SK-N-SH treated with all-trans-retinoic acid at 6 μM for 48 hours (cell line): ENCODE data around the gene HSPA8.

Source experiments
- ATAC-seq: fragments of 200-7000 bp; cut with Tn5 transposase; 3 replicates; pipeline ENCODE4 v1.9.1; 2020; ENCODE audit warnings: mild to moderate bottlenecking, moderate library complexity
- ARNTL ChIP-seq: fragments of 450-650 bp; formaldehyde crosslinking; IDR thresholded peaks from 2 replicates; pipeline ENCODE4 v1.5.0; 2020; ENCODE audit warnings: low read depth, mild to moderate bottlenecking, moderate library complexity, borderline replicate concordance
- CREB5 ChIP-seq: fragments of 250-450 bp; sonication (Bioruptor Pico); IDR thresholded peaks from 2 replicates; pipeline ENCODE4 v1.5.1; 2020; ENCODE audit warnings: low read depth, mild to moderate bottlenecking, moderate library complexity
- CSDC2 ChIP-seq: fragments of 250-450 bp; sonication (Bioruptor Pico); IDR thresholded peaks from 2 replicates; pipeline ENCODE4 v1.5.0; 2020; ENCODE audit warnings: mild to moderate bottlenecking, moderate library complexity
- ESRRG ChIP-seq: fragments of 250-450 bp; sonication (Bioruptor Pico); IDR thresholded peaks from 2 replicates; pipeline ENCODE4 v1.6.1; 2021; ENCODE audit warnings: mild to moderate bottlenecking
- GLIS3 ChIP-seq: fragments of 250-450 bp; sonication (Bioruptor Pico); IDR thresholded peaks from 2 replicates; pipeline ENCODE4 v1.5.0; 2020; ENCODE audit warnings: mild to moderate bottlenecking, moderate library complexity
- ISL1 ChIP-seq: fragments of 250-450 bp; sonication (Bioruptor Pico); IDR thresholded peaks from 2 replicates; pipeline ENCODE4 v2.1.2; 2022; ENCODE audit warnings: mild to moderate bottlenecking, moderate library complexity
- PATZ1 ChIP-seq: fragments of 250-450 bp; sonication (Bioruptor Pico); IDR thresholded peaks from 2 replicates; pipeline ENCODE4 v1.8.0; 2020; ENCODE audit warnings: mild to moderate bottlenecking, moderate library complexity, borderline replicate concordance
- POU6F1 ChIP-seq: fragments of 250-450 bp; sonication (Bioruptor Pico); IDR thresholded peaks from 2 replicates; pipeline ENCODE4 v1.8.0; 2021; ENCODE audit warnings: low read depth, mild to moderate bottlenecking, moderate library complexity, borderline replicate concordance
- PPARA ChIP-seq: fragments of 250-450 bp; sonication (Bioruptor Pico); IDR thresholded peaks from 2 replicates; pipeline ENCODE4 v1.5.0; 2020; ENCODE audit warnings: mild to moderate bottlenecking, borderline replicate concordance
- RARB ChIP-seq: fragments of 250-450 bp; sonication (Bioruptor Pico); IDR thresholded peaks from 2 replicates; pipeline ENCODE4 v1.8.0; 2021; ENCODE audit warnings: mild to moderate bottlenecking, moderate library complexity
- SNAI2 ChIP-seq: fragments of 250-450 bp; sonication (Bioruptor Pico); IDR thresholded peaks from 2 replicates; pipeline ENCODE4 v1.5.0; 2020; ENCODE audit warnings: mild to moderate bottlenecking, moderate library complexity
- TOX ChIP-seq: fragments of 250-450 bp; sonication (Bioruptor Pico); IDR thresholded peaks from 2 replicates; pipeline ENCODE4 v1.8.0; 2021; ENCODE audit warnings: mild to moderate bottlenecking, moderate library complexity, borderline replicate concordance
- TSHZ2 ChIP-seq: fragments of 250-450 bp; sonication (Bioruptor Pico); IDR thresholded peaks from 2 replicates; pipeline ENCODE4 v1.5.0; 2020; ENCODE audit warnings: mild to moderate bottlenecking, moderate library complexity
- ZFP3 ChIP-seq: fragments of 250-450 bp; sonication (Bioruptor Pico); IDR thresholded peaks from 2 replicates; pipeline ENCODE4 v1.5.0; 2020; ENCODE audit warnings: mild to moderate bottlenecking, moderate library complexity
- ZFP30 ChIP-seq: fragments of 450-650 bp; formaldehyde crosslinking; IDR thresholded peaks from 2 replicates; pipeline ENCODE4 v1.5.0; 2022; ENCODE audit warnings: mild to moderate bottlenecking, moderate library complexity
- ZNF70 ChIP-seq: fragments of 450-650 bp; formaldehyde crosslinking; IDR thresholded peaks from 2 replicates; pipeline ENCODE4 v1.5.0; 2020; ENCODE audit warnings: mild to moderate bottlenecking, moderate library complexity
- ZNF8 ChIP-seq: fragments of 450-650 bp; formaldehyde crosslinking; IDR thresholded peaks from 2 replicates; pipeline ENCODE4 v1.5.0; 2020; ENCODE audit warnings: mild to moderate bottlenecking, moderate library complexity
- TF ChIP-seq, protein P1 (sequence below): fragments of 250-450 bp; sonication (Bioruptor Pico); IDR thresholded peaks from 2 replicates; pipeline ENCODE4 v1.5.1; 2021; ENCODE audit warnings: mild to moderate bottlenecking, moderate library complexity

HSPA8 gene

GRCh38 chr11:123076484-123076883, 14.5 kb upstream of the HSPA8 start:
- TF ChIP-seq, protein P1, sequence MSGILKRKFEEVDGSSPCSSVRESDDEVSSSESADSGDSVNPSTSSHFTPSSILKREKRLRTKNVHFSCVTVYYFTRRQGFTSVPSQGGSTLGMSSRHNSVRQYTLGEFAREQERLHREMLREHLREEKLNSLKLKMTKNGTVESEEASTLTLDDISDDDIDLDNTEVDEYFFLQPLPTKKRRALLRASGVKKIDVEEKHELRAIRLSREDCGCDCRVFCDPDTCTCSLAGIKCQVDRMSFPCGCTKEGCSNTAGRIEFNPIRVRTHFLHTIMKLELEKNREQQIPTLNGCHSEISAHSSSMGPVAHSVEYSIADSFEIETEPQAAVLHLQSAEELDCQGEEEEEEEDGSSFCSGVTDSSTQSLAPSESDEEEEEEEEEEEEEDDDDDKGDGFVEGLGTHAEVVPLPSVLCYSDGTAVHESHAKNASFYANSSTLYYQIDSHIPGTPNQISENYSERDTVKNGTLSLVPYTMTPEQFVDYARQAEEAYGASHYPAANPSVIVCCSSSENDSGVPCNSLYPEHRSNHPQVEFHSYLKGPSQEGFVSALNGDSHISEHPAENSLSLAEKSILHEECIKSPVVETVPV (CRISPR knock-in tag), result no peak
- ATAC-seq, result no peak

- TF ChIP-seq ZFP30 (no peak), GLIS3 (CRISPR knock-in tag) (no peak), ZNF8 (no peak), ISL1 (CRISPR knock-in tag) (no peak), RARB (CRISPR knock-in tag) (no peak), ESRRG (CRISPR knock-in tag) (no peak), SNAI2 (CRISPR knock-in tag) (no peak), PPARA (CRISPR knock-in tag) (no peak), ZNF70 (CRISPR knock-in tag) (no peak)
- TF ChIP-seq, protein P1 (CRISPR knock-in tag), result no peak
- ATAC-seq, result no peak
Observed at GRCh38 chr11:123073343-123074057, 11.6 kb upstream of the HSPA8 start.

DNA sequence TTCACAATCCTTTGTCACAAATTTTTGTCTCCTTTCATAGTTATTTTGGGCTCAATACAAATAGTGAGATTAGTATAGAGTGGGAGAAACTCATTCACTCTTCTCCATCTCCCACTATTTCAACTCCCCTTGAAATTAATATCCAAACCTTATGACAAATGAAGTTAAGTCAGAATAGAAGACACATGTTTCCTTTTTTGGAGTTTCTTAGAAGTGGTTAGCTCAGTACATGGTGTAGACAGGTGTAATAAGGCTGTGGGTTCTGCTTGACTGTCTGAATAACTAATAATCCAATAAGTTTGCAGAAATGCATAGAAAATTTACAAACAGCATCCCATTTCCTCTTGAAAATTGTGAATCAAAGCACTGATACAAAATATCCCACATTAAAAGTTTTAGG, 10.8 kb upstream of the HSPA8 start:
- TF ChIP-seq, protein P1 (CRISPR knock-in tag), result no peak
- TF ChIP-seq TSHZ2 (CRISPR knock-in tag) (no peak), ZNF8 (no peak)
- no peak for ATAC-seq

GRCh38 chr11:123072332-123072761, 10.4 kb upstream of the HSPA8 start:
- no peak for ATAC-seq

DNA sequence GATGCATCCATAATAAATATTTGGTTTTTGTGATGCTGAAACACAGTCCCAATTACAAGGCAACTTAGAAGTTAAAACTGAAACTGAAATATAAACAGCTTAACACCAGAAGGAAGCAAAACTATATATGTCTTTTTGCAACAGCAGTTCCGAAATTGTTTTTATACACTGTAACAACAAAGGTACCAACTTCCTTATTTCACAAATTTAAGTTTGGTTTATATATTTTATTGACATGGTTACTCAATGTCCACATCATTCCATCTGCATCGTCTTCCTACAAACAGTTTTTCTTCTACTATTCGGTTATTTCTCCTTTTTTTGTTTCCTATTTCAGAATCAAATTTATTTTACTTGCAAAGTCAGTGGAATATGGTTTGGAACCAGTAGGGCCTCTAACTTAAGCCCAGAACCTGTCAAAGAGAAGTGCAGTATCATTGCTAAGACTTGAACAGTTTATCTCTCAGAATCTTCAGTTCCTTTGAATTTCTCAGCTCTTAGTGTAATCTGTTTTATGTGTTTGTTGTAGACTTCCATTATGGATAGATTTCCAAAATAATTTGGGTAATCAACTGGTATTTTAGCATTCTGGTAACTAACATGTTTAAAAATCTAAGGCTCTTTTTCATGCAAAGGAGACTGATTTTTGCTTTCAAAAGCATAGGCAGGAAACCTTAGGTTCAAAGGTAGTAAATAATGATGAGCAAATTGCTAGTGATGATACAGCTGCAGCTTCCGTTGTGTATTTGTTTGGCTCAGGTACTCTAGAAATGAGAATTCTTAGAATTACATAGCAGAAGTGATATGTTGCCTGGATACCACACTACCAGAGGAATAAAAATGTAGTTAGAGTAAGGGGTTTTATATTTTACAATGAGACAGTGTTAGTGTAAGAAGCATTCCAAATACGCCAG, 8.2 kb upstream of the HSPA8 start:
- no peak for ATAC-seq
- TF ChIP-seq, protein P1 (CRISPR knock-in tag), result no peak
- TF ChIP-seq CREB5 (CRISPR knock-in tag) (no peak), ZNF70 (CRISPR knock-in tag) (no peak), PATZ1 (no peak), ARNTL (CRISPR knock-in tag) (no peak), CSDC2 (CRISPR knock-in tag) (no peak), POU6F1 (CRISPR knock-in tag) (no peak), ISL1 (CRISPR knock-in tag) (no peak), PPARA (CRISPR knock-in tag) (no peak), ZFP3 (CRISPR knock-in tag) (no peak), RARB (CRISPR knock-in tag) (no peak)

More at GRCh38 chr11:123072332-123072761, 10.4 kb upstream of the HSPA8 start:
- TF ChIP-seq TOX (CRISPR knock-in tag), result no peak
- 0 out of 2 replicates have a peak, but pooled peaks have one; percentile 11 for TF ChIP-seq ISL1 (CRISPR knock-in tag)
